SU-DHL-6 (cell line): ENCODE results near the gene TFDP2.

ENCODE experiments used
- H2AFZ ChIP-seq: fragments of 200-600 bp; sonication (generic); 2 replicates; pipeline ENCODE4 v1.6.1; 2014; ENCODE audit warnings: low read depth, mild to moderate bottlenecking, moderate library complexity, mixed read lengths, antibody characterized with exemption, low read length; ENCODE audit not compliant: severe bottlenecking
- H3F3A ChIP-seq: fragments of 200-600 bp; shearing (Covaris generic); 2 replicates; pipeline ENCODE4 v1.6.0; 2016; ENCODE audit warnings: antibody characterized with exemption, mild to moderate bottlenecking; ENCODE audit not compliant: insufficient read depth
- H3K27ac ChIP-seq: fragments of 200-600 bp; sonication (generic); 2 replicates; pipeline ENCODE4 v1.5.1; 2016; ENCODE audit warnings: low read depth, mild to moderate bottlenecking, low read length, moderate library complexity, mixed read lengths
- H3K27me3 ChIP-seq: fragments of 200-600 bp; sonication (generic), shearing (Covaris generic); 2 replicates; pipeline ENCODE4 v1.6.0; 2014; ENCODE audit warnings: mild to moderate bottlenecking, low read length
- H3K36me3 ChIP-seq: fragments of 200-600 bp; sonication (generic); 2 replicates; pipeline ENCODE4 v1.6.1; 2014; ENCODE audit warnings: mild to moderate bottlenecking, low read length, mixed read lengths
- H3K4me2 ChIP-seq: fragments of 300-600, 200-600 bp; shearing (Covaris generic), sonication (generic); 2 replicates; pipeline ENCODE4 v1.6.0; 2014; ENCODE audit warnings: low read length, low read depth, mild to moderate bottlenecking; ENCODE audit not compliant: poor library complexity, severe bottlenecking
- H3K4me3 ChIP-seq: fragments of 200-600 bp; sonication (generic); 2 replicates; pipeline ENCODE4 v1.5.1; 2014; ENCODE audit warnings: antibody characterized with exemption, low read length, mild to moderate bottlenecking, mixed read lengths; ENCODE audit not compliant: insufficient read depth, poor library complexity, severe bottlenecking
- H3K79me2 ChIP-seq: fragments of 200-600 bp; sonication (generic); 2 replicates; pipeline ENCODE4 v1.6.1; 2014; ENCODE audit warnings: mild to moderate bottlenecking, low read length, moderate library complexity; ENCODE audit not compliant: insufficient read depth
- H3K9ac ChIP-seq: fragments of 200-600 bp; sonication (generic); 2 replicates; pipeline ENCODE4 v1.7.0; 2014; ENCODE audit warnings: mild to moderate bottlenecking, low read length
- H3K9me2 ChIP-seq: fragments of 200-600 bp; sonication (generic); replicated peaks from 2 replicates; pipeline ENCODE4 v1.6.1; 2014; ENCODE audit warnings: low read length; ENCODE audit not compliant: insufficient read depth
- H3K9me3 ChIP-seq: fragments of 200-600 bp; sonication (generic); 2 replicates; pipeline ENCODE4 v1.6.1; 2014; ENCODE audit warnings: low read length, mixed read lengths; ENCODE audit not compliant: insufficient read depth
- H4K20me1 ChIP-seq: fragments of 200-600 bp; sonication (generic); 2 replicates; pipeline ENCODE4 v1.6.1; 2014; ENCODE audit warnings: low read depth, mild to moderate bottlenecking, antibody characterized with exemption, low read length, moderate library complexity, mixed read lengths
- EZH2phosphoT487 ChIP-seq: fragments of 200-600 bp; sonication (generic), shearing (Covaris generic); conservative IDR thresholded peaks from 2 replicates; pipeline ENCODE4 v1.6.1; 2018; ENCODE audit warnings: mild to moderate bottlenecking, antibody characterized with exemption, low read length, moderate library complexity, mixed read lengths
- TF ChIP-seq, protein P1 (sequence below): fragments of 200-600 bp; sonication (generic); IDR thresholded peaks from one replicate; pipeline ENCODE4 v1.5.1; 2017; ENCODE audit warnings: antibody characterized with exemption, mild to moderate bottlenecking, low read length, moderate library complexity; ENCODE audit not compliant: insufficient read depth, poor library complexity, severe bottlenecking

The TFDP2 gene

GRCh38 chr3:142159083-142159740 lies 9.9 kb upstream of the TFDP2 start:
- no peak overlapping the region for H3K4me2 ChIP-seq
- no peaks in the 10 kb centered on the region for H3K27me3 ChIP-seq
- TF ChIP-seq, protein P1, sequence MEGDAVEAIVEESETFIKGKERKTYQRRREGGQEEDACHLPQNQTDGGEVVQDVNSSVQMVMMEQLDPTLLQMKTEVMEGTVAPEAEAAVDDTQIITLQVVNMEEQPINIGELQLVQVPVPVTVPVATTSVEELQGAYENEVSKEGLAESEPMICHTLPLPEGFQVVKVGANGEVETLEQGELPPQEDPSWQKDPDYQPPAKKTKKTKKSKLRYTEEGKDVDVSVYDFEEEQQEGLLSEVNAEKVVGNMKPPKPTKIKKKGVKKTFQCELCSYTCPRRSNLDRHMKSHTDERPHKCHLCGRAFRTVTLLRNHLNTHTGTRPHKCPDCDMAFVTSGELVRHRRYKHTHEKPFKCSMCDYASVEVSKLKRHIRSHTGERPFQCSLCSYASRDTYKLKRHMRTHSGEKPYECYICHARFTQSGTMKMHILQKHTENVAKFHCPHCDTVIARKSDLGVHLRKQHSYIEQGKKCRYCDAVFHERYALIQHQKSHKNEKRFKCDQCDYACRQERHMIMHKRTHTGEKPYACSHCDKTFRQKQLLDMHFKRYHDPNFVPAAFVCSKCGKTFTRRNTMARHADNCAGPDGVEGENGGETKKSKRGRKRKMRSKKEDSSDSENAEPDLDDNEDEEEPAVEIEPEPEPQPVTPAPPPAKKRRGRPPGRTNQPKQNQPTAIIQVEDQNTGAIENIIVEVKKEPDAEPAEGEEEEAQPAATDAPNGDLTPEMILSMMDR, result no peak
- no peak for TF ChIP-seq EZH2phosphoT487
- no peaks in the 10 kb centered on the region for H3K9me2 ChIP-seq
- no peaks in the 10 kb centered on the region for H3K9me3 ChIP-seq
- H3K27ac ChIP-seq, result no peak overlapping the region
- no peak overlapping the region for H2AFZ ChIP-seq
- H3K79me2 ChIP-seq, result no peaks in the 10 kb centered on the region
- H3K36me3 ChIP-seq, result no peaks in the 10 kb centered on the region
- no peaks in the 10 kb centered on the region for H4K20me1 ChIP-seq
- H3K9ac ChIP-seq, result no peak overlapping the region
- H3F3A ChIP-seq, result no peaks in the 10 kb centered on the region
- H3K4me3 ChIP-seq, result no peak overlapping the region

- Histone ChIP-seq H3K27ac (no peak overlapping the region), H3K9me2 (no peaks in the 10 kb centered on the region), H3K79me2 (no peaks in the 10 kb centered on the region), H2AFZ (no peak overlapping the region), H3K9ac (no peak overlapping the region), H3K36me3 (no peaks in the 10 kb centered on the region), H4K20me1 (no peaks in the 10 kb centered on the region), H3K4me2 (no peak overlapping the region), H3K27me3 (no peaks in the 10 kb centered on the region), H3F3A (no peaks in the 10 kb centered on the region), H3K9me3 (no peaks in the 10 kb centered on the region), H3K4me3 (no peak overlapping the region)
- TF ChIP-seq, protein P1, result no peak
- no peak for TF ChIP-seq EZH2phosphoT487
Observed at GRCh38 chr3:142154186-142154585, 4.8 kb upstream of the TFDP2 start.

GRCh38 chr3:142152384-142152783 lies 3.0 kb upstream of the TFDP2 start:
- no peak overlapping the region for H3K9ac ChIP-seq
- no peaks in the 10 kb centered on the region for H3K9me2 ChIP-seq
- H3K4me3 ChIP-seq, result no peak overlapping the region
- TF ChIP-seq EZH2phosphoT487, result no peak
- TF ChIP-seq, protein P1, result no peak
- H3K79me2 ChIP-seq, result no peaks in the 10 kb centered on the region
- no peaks in the 10 kb centered on the region for H3F3A ChIP-seq
- no peaks in the 10 kb centered on the region for H3K27me3 ChIP-seq
- no peaks in the 10 kb centered on the region for H4K20me1 ChIP-seq
- H3K27ac ChIP-seq, result no peak overlapping the region
- H2AFZ ChIP-seq, result no peak overlapping the region
- no peaks in the 10 kb centered on the region for H3K9me3 ChIP-seq
- H3K4me2 ChIP-seq, result no peak overlapping the region
- H3K36me3 ChIP-seq, result no peaks in the 10 kb centered on the region
